Measurements from ENCODE around the gene RABGAP1.

DNA sequence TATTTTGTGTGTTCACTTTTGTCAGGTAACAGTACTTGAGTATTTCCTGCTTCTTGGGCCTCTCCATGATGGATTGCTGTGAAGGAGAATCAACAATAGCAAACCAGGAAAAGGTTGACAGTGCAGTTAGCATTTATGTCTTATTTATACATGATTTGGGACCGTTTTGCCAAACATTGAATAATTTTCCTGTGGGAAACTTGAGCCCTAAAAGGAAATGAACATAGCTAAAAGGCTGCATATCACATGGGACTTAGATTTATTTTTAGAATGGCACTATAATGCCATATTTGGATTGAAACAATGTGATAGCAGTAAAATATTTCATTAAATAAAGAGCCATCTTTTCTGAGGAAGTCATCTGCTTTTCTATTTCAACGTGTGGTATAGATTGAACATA lies 107.9 kb downstream of the RABGAP1 start:
- no peak for TF ChIP-seq EZH2phosphoT487 (IDR thresholded peaks at IDR 0.05; ENCODE audit: insufficient read depth, low read depth)
- TF ChIP-seq EZH2 (IDR thresholded peaks at IDR 0.05; ENCODE audit: insufficient read depth, poor library complexity, severe bottlenecking), result no peak
